ENCODE results near the gene DAB2IP.

Gene DAB2IP

GRCh38 chr9:121818841-121819427, 167.5 kb downstream of the DAB2IP start:
- DNase-seq (ENCODE audit: low read depth), result no peak

- peak; percentile 26 for DNase-seq (ENCODE audit: low read depth)
These were observed 168.2 kb downstream of the DAB2IP start for GRCh38 chr9:121819428-121820231.

GRCh38 chr9:121820286-121821005, 169.0 kb downstream of the DAB2IP start:
- DNase-seq (ENCODE audit: low read depth), result no peak

GRCh38 chr9:121821326-121821725, 169.9 kb downstream of the DAB2IP start:
- DNase-seq (ENCODE audit: low read depth), result no peak

- no peak for DNase-seq (ENCODE audit: low read depth)
These were observed 171.0 kb downstream of the DAB2IP start for GRCh38 chr9:121822093-121823085.

- no peak for DNase-seq (ENCODE audit: low read depth)
These were observed 172.2 kb downstream of the DAB2IP start for GRCh38 chr9:121823451-121824169.

- no peak for DNase-seq (ENCODE audit: low read depth)
These were observed 173.2 kb downstream of the DAB2IP start for GRCh38 chr9:121824651-121825030.

- no peak for DNase-seq (ENCODE audit: low read depth)
These were observed 173.7 kb downstream of the DAB2IP start for GRCh38 chr9:121825031-121825691.

- no peak for DNase-seq (ENCODE audit: low read depth)
These were observed 175.3 kb downstream of the DAB2IP start for GRCh38 chr9:121826711-121827110.

- no peak for DNase-seq (ENCODE audit: low read depth)
These were observed 176.0 kb downstream of the DAB2IP start for GRCh38 chr9:121827251-121827967.

GRCh38 chr9:121830441-121831140, 179.2 kb downstream of the DAB2IP start:
- no peak for DNase-seq (ENCODE audit: low read depth)

- DNase-seq (ENCODE audit: low read depth), result no peak
These were observed 180.4 kb downstream of the DAB2IP start for GRCh38 chr9:121831869-121832268.

GRCh38 chr9:121833061-121833460, 181.6 kb downstream of the DAB2IP start:
- no peak for DNase-seq (ENCODE audit: low read depth)
